ENCODE results near the gene ZMYM3.
A peak's percentile ranks its signal among the peaks of the same experiment; 100 is the strongest.

ZMYM3 gene

GRCh38 chrX:71214152-71214551, 39.8 kb downstream of the ZMYM3 start:
- DNase-seq (ENCODE audit: low spot score) = no peak

GRCh38 chrX:71212536-71212935, 41.4 kb downstream of the ZMYM3 start:
- no peak for DNase-seq (ENCODE audit: low spot score)

DNA sequence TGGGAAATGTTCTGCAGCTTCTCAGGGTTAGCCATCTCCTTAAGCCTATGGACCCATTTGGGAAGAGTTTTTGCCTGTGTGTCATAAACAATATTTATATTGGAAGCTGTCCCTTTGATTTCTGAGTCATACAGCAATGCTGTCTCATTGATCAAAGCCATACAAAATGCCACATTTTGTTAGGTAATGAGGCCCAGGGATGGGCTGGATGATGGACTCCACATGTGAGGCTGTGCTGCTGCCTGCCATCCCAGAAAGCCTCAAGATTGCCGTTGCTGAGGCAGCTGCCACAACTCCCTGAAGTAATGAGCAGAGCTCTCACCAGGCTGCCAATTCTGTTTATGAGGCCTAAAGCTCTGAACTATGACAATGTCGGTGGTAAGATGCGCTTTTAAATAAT, 43.1 kb downstream of the ZMYM3 start:
- DNase-seq (ENCODE audit: low spot score) = no peak

GRCh38 chrX:71199252-71200008, 54.5 kb downstream of the ZMYM3 start:
- no peak for DNase-seq (ENCODE audit: low spot score)

DNA sequence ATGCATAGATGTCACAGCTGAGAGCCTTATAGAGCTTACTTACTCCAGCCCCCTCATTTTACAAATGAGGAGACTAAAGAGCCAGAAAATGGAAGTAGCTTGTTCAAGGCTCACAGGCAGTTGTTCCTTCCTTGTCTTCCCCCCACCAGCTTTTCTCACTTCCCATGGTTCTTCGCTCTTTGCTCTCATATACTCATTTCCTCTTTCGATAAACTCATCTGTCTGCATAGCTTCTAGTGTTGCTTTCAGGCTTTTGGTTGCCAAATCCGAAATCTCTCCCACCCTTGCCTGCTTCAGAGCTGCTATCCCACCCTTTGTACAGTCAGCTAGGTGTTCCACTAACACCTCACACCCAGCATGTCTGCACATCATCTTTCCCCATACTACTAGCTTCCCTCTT, 55.9 kb downstream of the ZMYM3 start:
- peak; percentile 12 for DNase-seq (ENCODE audit: low spot score)

GRCh38 chrX:71195964-71196649, 57.8 kb downstream of the ZMYM3 start:
- peak; percentile 5 for DNase-seq (ENCODE audit: low spot score)

- DNase-seq (ENCODE audit: low spot score) = no peak
Measured at GRCh38 chrX:71191248-71191647, 62.7 kb downstream of the ZMYM3 start.
